HG02678 (cell line): ENCODE measurements around the gene FAM53B.
A peak's percentile ranks its signal among the peaks of the same experiment; 100 is the strongest.

Experiments
- ATAC-seq: cut with Tn5 transposase; IDR thresholded peaks from one replicate; pipeline ENCODE4 v1.9.1; 2021; ENCODE audit warnings: mild to moderate bottlenecking, moderate library complexity; ENCODE audit not compliant: unreplicated experiment

Gene FAM53B

GRCh38 chr10:124698545-124699469, 45.4 kb downstream of the FAM53B start:
- no peak for ATAC-seq

- ATAC-seq, result peak; percentile 35
These were observed 46.2 kb downstream of the FAM53B start for GRCh38 chr10:124697837-124698544.

- ATAC-seq, result no peak
These were observed 46.7 kb downstream of the FAM53B start for GRCh38 chr10:124697443-124697836.

- peak; percentile 77 for ATAC-seq
These were observed 47.5 kb downstream of the FAM53B start for GRCh38 chr10:124696446-124697392.

GRCh38 chr10:124695259-124695658, 48.9 kb downstream of the FAM53B start:
- no peak for ATAC-seq

- ATAC-seq, result no peak
These were observed 49.5 kb downstream of the FAM53B start for GRCh38 chr10:124694481-124695220.

GRCh38 chr10:124693801-124694416, 50.3 kb downstream of the FAM53B start:
- peak; percentile 28 for ATAC-seq

- ATAC-seq, result no peak
These were observed 50.8 kb downstream of the FAM53B start for GRCh38 chr10:124693396-124693795.

- ATAC-seq, result no peak
These were observed 52.1 kb downstream of the FAM53B start for GRCh38 chr10:124692100-124692446.

GRCh38 chr10:124691421-124692099, 52.6 kb downstream of the FAM53B start:
- no peak for ATAC-seq

- no peak for ATAC-seq
These were observed 53.2 kb downstream of the FAM53B start for GRCh38 chr10:124691002-124691401.

- no peak for ATAC-seq
These were observed 54.2 kb downstream of the FAM53B start for GRCh38 chr10:124689911-124690498.

GRCh38 chr10:124688889-124689670, 55.1 kb downstream of the FAM53B start:
- peak; percentile 96 for ATAC-seq

- ATAC-seq, result peak; percentile 3
These were observed 55.8 kb downstream of the FAM53B start for GRCh38 chr10:124688386-124688785.

- ATAC-seq, result no peak
These were observed 57.3 kb downstream of the FAM53B start for GRCh38 chr10:124686707-124687376.

- no peak for ATAC-seq
These were observed 58.9 kb downstream of the FAM53B start for GRCh38 chr10:124685261-124685660.

GRCh38 chr10:124683814-124684213, 60.4 kb downstream of the FAM53B start:
- ATAC-seq, result no peak
